PC-9 (cell line): Measurements from ENCODE around the gene ROBO1. TPM values are rescaled to one million over a fixed set of nuclear protein-coding genes. Genes with fewer than 3 reads are reported as not detected.

Experiments used
- BruUV-seq: library from RNA; stranded (reverse); fragments of 400-500 nt; replicated peaks from 2 replicates; lab custom pipeline; 2021; lab: Mats Ljungman, UMichigan
- CTCF ChIA-PET: fragments of 300-600 bp; sonication (Branson Sonifier 250); formaldehyde crosslinking; loops from one replicate; lab custom pipeline; 2022; ENCODE audit warnings: antibody characterized with exemption; lab: Charles Lee
- POLR2A ChIA-PET: fragments of 300-600 bp; sonication (Branson Sonifier 250); formaldehyde crosslinking; loops from one replicate; lab custom pipeline; 2022; ENCODE audit warnings: antibody characterized with exemption; ENCODE audit not compliant: unreplicated experiment; lab: Charles Lee
- DNase-seq, 2 experiments: peaks; one replicate each; pipeline versions ENCODE4 v3.0.0 to v3.0.0-alpha.2; 2015 to 2022; ENCODE audit warnings: mixed read lengths in 1 of 2
- H2AFZ ChIP-seq: fragments of 200-600 bp; sonication (generic); 2 replicates; pipeline ENCODE4 v1.8.1; 2017; ENCODE audit warnings: antibody characterized with exemption
- H3F3A ChIP-seq: fragments of 200-600 bp; sonication (generic); 2 replicates; pipeline ENCODE4 v1.8.1; 2017; ENCODE audit warnings: antibody characterized with exemption, mild to moderate bottlenecking, low read depth; ENCODE audit not compliant: insufficient read depth
- H3K27ac ChIP-seq: fragments of 200-600 bp; sonication (generic); 2 replicates; pipeline ENCODE4 v1.6.1; 2016; ENCODE audit warnings: mixed run types
- H3K27me3 ChIP-seq: fragments of 200-600 bp; sonication (generic); 2 replicates; pipeline ENCODE4 v1.6.1; 2016; ENCODE audit warnings: low read depth, mixed run types; ENCODE audit not compliant: insufficient read depth
- H3K36me3 ChIP-seq: fragments of 200-600 bp; sonication (generic); 2 replicates; pipeline ENCODE4 v1.6.1; 2016; ENCODE audit warnings: low read depth, mixed run types
- H3K4me1 ChIP-seq: fragments of 200-600 bp; sonication (generic); replicated peaks from 2 replicates; pipeline ENCODE4 v1.6.1; 2016; ENCODE audit warnings: mixed run types; ENCODE audit not compliant: insufficient read depth
- H3K4me2 ChIP-seq: fragments of 200-600 bp; sonication (generic); 2 replicates; pipeline ENCODE4 v1.6.1; 2017; ENCODE audit warnings: mixed run types
- H3K4me3 ChIP-seq: fragments of 200-600 bp; sonication (generic); 2 replicates; pipeline ENCODE4 v1.6.1; 2016; ENCODE audit warnings: mixed run types
- H3K79me2 ChIP-seq: fragments of 200-600 bp; sonication (generic); 2 replicates; pipeline ENCODE4 v1.6.1; 2017; ENCODE audit warnings: low read depth, mixed run types
- H3K9me2 ChIP-seq: fragments of 200-600 bp; sonication (generic); 2 replicates; pipeline ENCODE4 v1.8.1; 2017; ENCODE audit warnings: mild to moderate bottlenecking; ENCODE audit not compliant: insufficient read depth
- H3K9me3 ChIP-seq: fragments of 200-600 bp; sonication (generic); 2 replicates; pipeline ENCODE4 v1.8.1; 2016; ENCODE audit warnings: low read depth; ENCODE audit not compliant: insufficient read depth
- H4K20me1 ChIP-seq: fragments of 200-600 bp; sonication (generic); 2 replicates; pipeline ENCODE4 v1.8.1; 2017; ENCODE audit not compliant: insufficient read depth
- CTCF ChIP-seq: fragments of 200-600 bp; sonication (generic); conservative IDR thresholded peaks from 2 replicates; pipeline ENCODE4 v1.6.1; 2017; ENCODE audit warnings: mixed run types, antibody characterized with exemption, mild to moderate bottlenecking, moderate library complexity
- EZH2 ChIP-seq: fragments of 200-600 bp; sonication (generic); IDR thresholded peaks from 2 replicates; pipeline ENCODE4 v1.8.0; 2017; ENCODE audit warnings: antibody characterized with exemption, low read depth
- intact Hi-C: fragments of 100-400 bp; cut with micrococcal nuclease; formaldehyde crosslinking; loops from one replicate; pipeline ENCODE4 v1.10.0; 2022; ENCODE audit not compliant: unreplicated experiment
- total RNA-seq: library from RNA; stranded (reverse); gene quantifications from 2 replicates; pipeline ENCODE4 v1.2.3, GENCODE V29; 2021

The ROBO1 gene
- total RNA-seq, 1 experiment from 2014 or later: 17.5 TPM

GRCh38 chr3:78879295-78879860 is 888.4 kb downstream of the ROBO1 start:
- no peak overlapping the region for H3K4me3 ChIP-seq
- no peaks in the 10 kb centered on the region for H3K27me3 ChIP-seq
- H3K9me2 ChIP-seq: no peaks in the 10 kb centered on the region
- intact Hi-C loops: no loop called here
- no peaks in the 10 kb centered on the region for H3K4me1 ChIP-seq
- no peaks in the 10 kb centered on the region for H3K9me3 ChIP-seq
- no peaks in the 10 kb centered on the region for H3K79me2 ChIP-seq
- H3K36me3 ChIP-seq: no peaks in the 10 kb centered on the region
- CTCF ChIA-PET: no interaction called here
- H3F3A ChIP-seq: no peaks in the 10 kb centered on the region
- H3K4me2 ChIP-seq: no peak overlapping the region
- no peak for TF ChIP-seq EZH2
- TF ChIP-seq CTCF: no peak
- BruUV-seq: no TSS peak
- no peak overlapping the region for H2AFZ ChIP-seq
- H3K27ac ChIP-seq: no peak overlapping the region
- no peaks in the 10 kb centered on the region for H4K20me1 ChIP-seq
- POLR2A ChIA-PET: no interaction called here
- DNase-seq: no peak

GRCh38 chr3:78878789-78879188 is 889.0 kb downstream of the ROBO1 start:
- CTCF ChIA-PET: no interaction called here
- H2AFZ ChIP-seq: no peak overlapping the region
- BruUV-seq: no TSS peak
- H4K20me1 ChIP-seq: no peaks in the 10 kb centered on the region
- no peaks in the 10 kb centered on the region for H3K79me2 ChIP-seq
- intact Hi-C loops: no loop called here
- POLR2A ChIA-PET: no interaction called here
- no peaks in the 10 kb centered on the region for H3F3A ChIP-seq
- no peak overlapping the region for H3K27ac ChIP-seq
- H3K4me3 ChIP-seq: no peak overlapping the region
- TF ChIP-seq CTCF (no peak), EZH2 (no peak)
- H3K4me1 ChIP-seq: no peaks in the 10 kb centered on the region
- no peaks in the 10 kb centered on the region for H3K36me3 ChIP-seq
- no peaks in the 10 kb centered on the region for H3K9me2 ChIP-seq
- no peak overlapping the region for H3K4me2 ChIP-seq
- no peaks in the 10 kb centered on the region for H3K9me3 ChIP-seq
- DNase-seq: no peak
- H3K27me3 ChIP-seq: no peaks in the 10 kb centered on the region

- intact Hi-C loops: no loop called here
These were observed 889.8 kb downstream of the ROBO1 start for GRCh38 chr3:78878011-78878410.

More at GRCh38 chr3:78878011-78878410, 889.8 kb downstream of the ROBO1 start:
- no TSS peak for BruUV-seq
- Histone ChIP-seq H2AFZ (no peak overlapping the region), H3K9me3 (no peaks in the 10 kb centered on the region), H3K9me2 (no peaks in the 10 kb centered on the region), H3K79me2 (no peaks in the 10 kb centered on the region), H3K4me1 (no peaks in the 10 kb centered on the region), H4K20me1 (no peaks in the 10 kb centered on the region), H3K27me3 (no peaks in the 10 kb centered on the region), H3K27ac (no peak overlapping the region), H3K4me3 (no peak overlapping the region), H3K36me3 (no peaks in the 10 kb centered on the region), H3F3A (no peaks in the 10 kb centered on the region), H3K4me2 (no peak overlapping the region)
- ChIA-PET CTCF (interaction anchor here (0.6 kb wide), 1 partner anchor 1963 kb away, joined by 3 read pairs; no protein-coding TSS in a partner anchor), POLR2A (no interaction called here)
- no peak for TF ChIP-seq EZH2
- TF ChIP-seq CTCF: no peak
- DNase-seq: no peak
